Aorta (tissue), 5 donors: ENCODE data around the gene ADAMTSL1. TPM values are rescaled to one million over a fixed set of nuclear protein-coding genes. Genes with fewer than 3 reads are reported as not detected.

Source experiments
- ATAC-seq: fragments of 200-7000 bp; cut with Tn5 transposase; one replicate; pipeline ENCODE4 v1.9.1; 2022; ENCODE audit warnings: moderate library complexity; ENCODE audit not compliant: low FRiP score
- DNase-seq, 2 donors: peaks; one replicate each; pipeline ENCODE4 v3.0.0-alpha.2; 2020
- H3K27ac ChIP-seq, 2 donors: one replicate each; pipeline ENCODE4 v1.5.1; 2013; ENCODE audit warnings: low read length in 2 of 2, mild to moderate bottlenecking in 2 of 2, moderate library complexity in 2 of 2, control low read depth in 1 of 2, inconsistent platforms in 1 of 2, low read depth in 1 of 2
- H3K27me3 ChIP-seq, 2 donors: one replicate each; pipeline ENCODE4 v1.6.1; 2013; ENCODE audit warnings: control low read depth in 1 of 2, low read length in 1 of 2, mild to moderate bottlenecking in 1 of 2, moderate library complexity in 1 of 2; ENCODE audit not compliant: insufficient read depth in 2 of 2, control insufficient read depth in 1 of 2
- H3K36me3 ChIP-seq, 2 donors: one replicate each; pipeline ENCODE4 v1.6.1; 2013; ENCODE audit warnings: control low read depth in 1 of 2, low read length in 1 of 2, mild to moderate bottlenecking in 1 of 2; ENCODE audit not compliant: insufficient read depth in 2 of 2, control insufficient read depth in 1 of 2
- H3K4me1 ChIP-seq, 2 donors: one replicate each; pipeline ENCODE4 v1.6.1; 2013; ENCODE audit warnings: low read length in 2 of 2, control low read depth in 1 of 2, mild to moderate bottlenecking in 1 of 2, moderate library complexity in 1 of 2; ENCODE audit not compliant: insufficient read depth in 2 of 2, control insufficient read depth in 1 of 2
- H3K4me3 ChIP-seq, 2 donors: one replicate each; pipeline ENCODE4 v1.5.1; 2013; ENCODE audit warnings: low read length in 2 of 2, control low read depth in 1 of 2, mild to moderate bottlenecking in 1 of 2
- H3K9me3 ChIP-seq: one replicate; pipeline ENCODE4 v1.6.1; 2013; ENCODE audit warnings: mild to moderate bottlenecking, low read length; ENCODE audit not compliant: control insufficient read depth
- WGBS, 2 donors: extraction: QIAGEN DNeasy Blood & Tissue Kit; methylation state at CpG; one replicate each; pipeline ENCODE4 v1.1.7; 2013; 5-methylcytosine and 5-hydroxymethylcytosine counted together
- intact Hi-C, 2 donors: fragments of 100-400 bp; cut with DNase I; formaldehyde crosslinking; loops; one replicate each; pipeline versions ENCODE4 v1.14.2 to v1.15.0; 2022
- polyA plus RNA-seq, 2 donors: library from polyadenylated mRNA; stranded (reverse); fragments of 200-250 nt; gene quantifications; one replicate each; pipeline ENCODE4 v1.2.3, GENCODE V29; 2013
- total RNA-seq, 2 donors: library from RNA; stranded (reverse); fragmentation: NEBNext Ultra II Directional; extraction: Animal tissue kit (Norgen Biotek cat#: 25700); gene quantifications; one replicate each; pipeline ENCODE4 v1.2.1, GENCODE V29; 2021
- donor health status: healthy with polysubstance abuse.
- donor health status: Bipolar disorder and iron deficiency.
- donor health status: DM: no; HTN: no; CAD: no.
- donor health status: DM: no; HTN: no; CAD: no.
- donor health status: DM: yes; HTN: yes; CAD: no.

Gene ADAMTSL1
- total and polyA plus RNA-seq, 4 donors: 6.6 to 54.2 (median 30.0) TPM

DNA sequence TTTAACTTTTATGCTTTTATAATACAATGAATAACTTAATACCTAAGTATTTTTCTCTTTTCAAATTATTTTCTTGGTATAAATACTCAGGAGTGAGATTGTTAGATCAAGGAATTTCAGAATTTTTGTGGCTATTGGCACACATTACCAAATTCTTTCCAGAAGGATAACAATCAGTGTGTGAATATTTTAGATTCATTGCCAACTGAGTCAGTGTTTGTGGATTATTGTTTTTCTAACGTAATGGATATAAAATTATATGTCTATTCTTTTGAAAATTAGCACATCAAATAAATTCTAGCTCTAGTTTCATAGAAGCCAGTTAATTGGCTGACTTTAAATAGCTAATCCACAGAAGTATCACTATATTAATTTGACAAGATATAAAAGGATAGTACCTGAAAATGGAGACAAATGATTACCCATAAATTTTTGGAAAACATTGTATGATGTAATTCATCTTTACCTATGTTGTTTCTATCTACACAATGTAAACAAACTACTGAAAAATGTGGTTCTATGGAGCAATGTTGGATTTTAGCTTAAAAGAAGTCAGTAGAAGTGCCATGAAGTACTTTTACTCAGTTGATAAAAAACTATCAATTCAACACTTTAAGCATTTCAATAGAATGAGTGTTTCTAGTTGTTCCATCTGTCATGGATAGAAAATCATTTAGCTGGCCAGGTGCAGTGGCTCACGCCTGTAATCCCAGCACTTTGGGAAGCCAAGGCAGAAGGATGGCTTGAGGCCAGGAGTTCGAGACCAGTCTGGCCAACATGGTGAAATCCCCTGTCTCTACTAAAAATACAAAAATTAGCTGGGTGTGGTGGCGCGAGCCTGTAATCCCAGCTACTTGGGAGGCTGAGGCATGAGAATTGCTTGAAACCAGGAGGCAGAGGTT lies 185.1 kb downstream of the ADAMTSL1 start:
- Histone ChIP-seq H3K36me3 (peaks cover 0 to 2% of the 10 kb centered on the region in 2 donors), H3K27ac (no peak overlapping the region), H3K9me3 (no peaks in the 10 kb centered on the region), H3K4me1 (no peaks in the 10 kb centered on the region), H3K27me3 (no peaks in the 10 kb centered on the region), H3K4me3 (no peak overlapping the region)
- DNase-seq: no peak
- 47 to 50% methylated on average over 5 of the region's 5 CpGs for WGBS, 2 donors
- intact Hi-C loops: no loop called here
- ATAC-seq: no peak

DNA sequence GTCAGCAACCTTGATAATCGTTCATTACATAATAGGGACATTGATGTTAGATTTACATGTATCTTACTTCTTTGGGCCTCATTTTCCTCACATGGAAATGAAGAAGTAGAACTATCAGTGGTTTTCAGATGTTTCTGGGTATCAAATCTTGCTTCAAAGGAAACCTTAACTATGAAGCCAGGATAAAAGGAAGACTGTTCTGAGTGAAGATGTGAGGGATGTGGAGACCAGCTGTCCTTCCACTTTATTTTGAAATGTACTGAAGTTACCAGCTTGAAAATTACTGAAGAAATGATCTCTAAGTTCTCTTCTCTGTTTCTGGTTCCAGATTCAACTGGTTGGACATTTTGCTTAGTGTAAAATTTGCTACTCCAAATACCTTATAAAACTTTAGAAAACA lies 186.0 kb downstream of the ADAMTSL1 start:
- H3K36me3 ChIP-seq: peaks cover 0 to 2% of the 10 kb centered on the region in 2 donors
- 45 to 50% methylated on average over 1 of the region's 1 CpG for WGBS, 2 donors
- H3K27ac ChIP-seq: no peak overlapping the region
- H3K4me3 ChIP-seq: no peak overlapping the region
- ATAC-seq: no peak
- intact Hi-C loops: no loop called here
- H3K9me3 ChIP-seq: no peaks in the 10 kb centered on the region
- no peaks in the 10 kb centered on the region for H3K27me3 ChIP-seq
- no peaks in the 10 kb centered on the region for H3K4me1 ChIP-seq
- DNase-seq: no peak

DNA sequence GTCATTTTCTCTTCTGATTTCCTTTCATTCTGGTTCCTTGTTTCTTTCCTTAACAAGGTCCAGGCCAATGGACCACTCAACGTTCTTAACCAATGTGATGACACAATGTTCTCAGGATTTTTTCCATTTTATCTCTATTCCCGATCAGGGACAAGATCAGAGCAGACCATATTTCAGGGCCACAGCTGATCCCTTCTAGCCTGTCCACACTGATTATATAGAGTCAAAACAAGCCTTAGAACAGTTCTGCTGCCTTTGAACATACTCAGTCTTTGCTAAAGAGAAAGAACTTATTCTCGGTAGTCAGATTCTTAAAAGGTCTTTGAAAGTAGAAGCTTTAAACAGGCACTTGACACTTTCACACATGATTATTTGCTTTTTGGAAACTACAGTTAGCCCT lies 188.4 kb downstream of the ADAMTSL1 start:
- DNase-seq (no peak), ATAC-seq (no peak)
- H3K9me3 ChIP-seq: no peaks in the 10 kb centered on the region
- no peak overlapping the region for H3K27ac ChIP-seq
- H3K4me1 ChIP-seq: peaks cover under 1 to 2% of the 10 kb centered on the region in 2 donors
- H3K4me3 ChIP-seq: no peak overlapping the region
- intact Hi-C loops: no loop called here
- WGBS, 2 donors: 94 to 97% methylated on average over 3 of the region's 3 CpGs
- no peaks in the 10 kb centered on the region for H3K27me3 ChIP-seq
- peaks cover 0 to 2% of the 10 kb centered on the region in 2 donors for H3K36me3 ChIP-seq

DNA sequence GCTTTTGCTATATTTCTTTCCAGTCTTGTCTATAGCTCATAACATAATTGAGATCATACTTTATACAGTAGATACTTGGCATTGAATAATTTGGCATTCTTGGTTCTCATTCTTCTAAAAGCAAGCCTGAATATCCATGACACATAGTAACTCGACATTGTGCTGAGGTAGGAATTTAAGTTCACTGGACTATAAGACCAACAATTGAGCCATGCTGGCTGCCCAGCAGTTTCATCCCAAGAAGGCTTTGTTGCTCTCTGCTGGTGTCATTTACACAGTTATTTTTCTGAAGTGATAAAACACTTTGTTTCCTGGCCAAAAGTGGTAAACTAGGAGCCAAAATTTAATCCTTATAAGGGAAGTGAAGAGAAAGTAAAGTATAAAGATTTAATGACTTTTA lies 192.0 kb downstream of the ADAMTSL1 start:
- no peaks in the 10 kb centered on the region for H3K27me3 ChIP-seq
- H3K36me3 ChIP-seq: no peaks in the 10 kb centered on the region
- intact Hi-C loops: no loop called here
- H3K27ac ChIP-seq: no peak overlapping the region
- no peak overlapping the region for H3K4me3 ChIP-seq
- peak; percentile 55 for ATAC-seq
- H3K9me3 ChIP-seq: no peaks in the 10 kb centered on the region
- peaks cover 2 to 3% of the 10 kb centered on the region in 2 donors for H3K4me1 ChIP-seq
- no peak for DNase-seq
- WGBS, 2 donors: 5 to 10% methylated on average over 1 of the region's 1 CpG

DNA sequence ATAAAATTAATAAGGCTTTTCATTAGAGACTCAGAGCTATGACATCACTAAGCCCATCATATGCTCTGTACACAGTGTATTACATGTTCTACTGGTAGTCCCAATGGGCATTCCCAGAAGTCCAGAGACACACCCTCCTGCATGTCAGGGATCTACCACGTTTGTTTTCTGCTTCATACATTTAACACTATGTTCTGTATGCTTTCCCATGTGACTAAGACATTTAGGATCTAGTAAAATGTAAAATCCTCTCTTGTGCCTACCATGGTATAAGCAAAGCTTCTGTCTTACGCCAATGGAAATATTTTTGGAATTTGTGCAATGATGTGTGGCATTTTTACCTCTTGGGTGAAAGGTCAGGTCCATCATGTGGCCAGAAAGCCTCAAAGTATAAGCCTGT lies 192.4 kb downstream of the ADAMTSL1 start:
- Histone ChIP-seq H3K4me1 (peaks cover 2 to 3% of the 10 kb centered on the region in 2 donors), H3K27me3 (no peaks in the 10 kb centered on the region), H3K9me3 (no peaks in the 10 kb centered on the region), H3K36me3 (no peaks in the 10 kb centered on the region), H3K4me3 (no peak overlapping the region), H3K27ac (no peak overlapping the region)
- intact Hi-C loops: no loop called here
- DNase-seq (no peak), ATAC-seq (peak; percentile 81)
- 50 to 51% methylated on average over 2 of the region's 2 CpGs for WGBS, 2 donors

DNA sequence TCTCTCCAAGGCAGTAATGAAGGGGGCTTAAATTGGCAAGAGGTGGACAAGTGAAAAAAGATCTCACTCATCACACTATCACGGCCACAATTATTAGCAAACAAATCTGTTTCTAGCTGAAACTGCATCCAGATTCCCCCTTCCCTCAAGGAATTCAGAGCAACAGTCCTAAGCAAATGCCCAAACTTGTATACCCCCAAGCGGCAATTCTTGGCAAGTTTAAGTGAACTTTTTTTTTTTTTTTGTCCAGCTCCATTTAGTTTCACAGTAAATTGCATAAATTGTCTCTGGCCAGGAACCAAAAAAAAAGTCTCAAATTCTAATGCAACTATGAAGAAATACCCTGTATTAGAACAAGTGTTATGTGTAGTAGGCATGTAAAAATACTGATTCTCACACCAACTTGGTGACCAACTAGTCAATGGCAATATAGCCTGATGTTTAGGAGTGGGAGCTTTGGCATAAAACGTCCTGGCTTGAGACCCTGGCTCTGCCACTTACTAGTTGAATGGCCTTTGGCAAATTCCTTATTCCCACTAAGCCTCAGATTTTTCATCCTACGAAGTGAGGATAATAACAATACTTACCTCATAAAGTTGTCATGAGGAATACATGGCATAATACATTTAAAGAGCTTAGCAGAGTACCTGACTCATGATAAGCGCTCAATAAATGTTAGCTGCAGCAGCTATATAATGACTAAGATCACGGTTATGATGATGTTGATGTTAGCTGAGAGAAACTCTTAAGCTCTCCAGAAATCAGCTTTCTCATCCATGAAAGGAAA lies 193.2 kb downstream of the ADAMTSL1 start:
- peak; percentile 62 for ATAC-seq
- no peak for DNase-seq
- no peak overlapping the region for H3K4me3 ChIP-seq
- intact Hi-C loops: no loop called here
- H3K36me3 ChIP-seq: no peaks in the 10 kb centered on the region
- no peaks in the 10 kb centered on the region for H3K9me3 ChIP-seq
- WGBS, 2 donors: 37 to 40% methylated on average over 6 of the region's 6 CpGs
- no peaks in the 10 kb centered on the region for H3K27me3 ChIP-seq
- H3K27ac ChIP-seq: no peak overlapping the region
- peaks cover 2 to 3% of the 10 kb centered on the region in 2 donors for H3K4me1 ChIP-seq

DNA sequence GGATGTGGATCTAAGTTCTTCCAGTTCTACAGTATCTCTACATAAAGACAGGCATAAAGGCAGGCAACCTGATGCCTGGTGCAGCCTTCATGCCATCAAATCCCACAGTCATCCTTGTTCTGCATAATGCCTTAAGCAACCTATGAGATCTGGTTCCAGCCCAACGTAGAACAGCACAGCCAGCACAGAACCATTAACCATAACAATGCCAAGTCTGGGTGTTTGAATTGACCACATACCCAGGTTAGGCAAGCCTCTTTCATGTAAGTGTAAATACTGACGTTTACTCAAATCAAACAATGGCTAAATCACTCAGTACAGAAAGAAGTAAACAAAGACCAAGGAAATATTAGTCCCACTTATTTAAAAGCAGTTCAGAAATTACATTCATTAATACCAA lies 195.0 kb downstream of the ADAMTSL1 start:
- 61 to 63% methylated on average over 2 of the region's 2 CpGs for WGBS, 2 donors
- H3K27ac ChIP-seq: no peak overlapping the region
- no peaks in the 10 kb centered on the region for H3K36me3 ChIP-seq
- intact Hi-C loops: no loop called here
- no peak for DNase-seq
- peaks cover 2 to 3% of the 10 kb centered on the region in 2 donors for H3K4me1 ChIP-seq
- no peaks in the 10 kb centered on the region for H3K9me3 ChIP-seq
- H3K4me3 ChIP-seq: no peak overlapping the region
- ATAC-seq: no peak
- no peaks in the 10 kb centered on the region for H3K27me3 ChIP-seq

DNA sequence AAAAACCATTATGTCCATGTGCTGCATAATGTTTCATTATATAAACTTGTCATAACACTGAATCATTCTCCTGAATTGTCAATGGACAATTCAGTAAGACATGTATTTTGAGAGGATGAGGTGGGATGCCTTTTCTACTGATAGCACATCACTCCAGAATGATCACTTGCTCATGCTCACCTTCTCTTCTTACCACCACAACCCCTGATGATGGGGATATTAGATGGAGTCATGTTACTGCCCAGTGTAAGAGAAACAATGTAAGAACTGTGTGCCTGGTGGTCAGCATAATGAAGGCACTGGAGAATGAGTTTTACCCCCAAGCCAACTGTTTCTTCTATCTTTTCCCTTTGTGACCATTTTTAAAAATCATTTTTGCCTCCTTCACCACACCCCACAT lies 198.8 kb downstream of the ADAMTSL1 start:
- Histone ChIP-seq H3K36me3 (no peaks in the 10 kb centered on the region), H3K4me1 (no peaks in the 10 kb centered on the region), H3K27me3 (no peaks in the 10 kb centered on the region), H3K4me3 (no peak overlapping the region), H3K9me3 (no peaks in the 10 kb centered on the region), H3K27ac (no peak overlapping the region)
- intact Hi-C loops: no loop called here
- ATAC-seq: no peak
- no peak for DNase-seq
